Activated CD4-positive, alpha-beta T cell treated with anti-CD3 and anti-CD28 coated beads for 48 hours (primary cell): ENCODE measurements around the gene DOK7.

ENCODE experiments used
- DNase-seq: peaks from one replicate; pipeline ENCODE4 v3.0.0-alpha.2; 2020

The DOK7 gene

GRCh38 chr4:3492741-3493719 lies 29.9 kb downstream of the DOK7 start:
- no peak for DNase-seq

GRCh38 chr4:3493720-3494461 lies 30.8 kb downstream of the DOK7 start:
- DNase-seq = no peak

- DNase-seq = no peak
Measured at GRCh38 chr4:3494462-3494871, 31.4 kb downstream of the DOK7 start.

- DNase-seq = no peak
Measured at GRCh38 chr4:3495204-3495975, 32.3 kb downstream of the DOK7 start.

GRCh38 chr4:3496021-3496420 lies 32.9 kb downstream of the DOK7 start:
- no peak for DNase-seq

- DNase-seq = no peak
Measured at GRCh38 chr4:3497095-3497494, 34.0 kb downstream of the DOK7 start.

- no peak for DNase-seq
Measured at GRCh38 chr4:3497523-3498389, 34.6 kb downstream of the DOK7 start.

- DNase-seq = no peak
Measured at GRCh38 chr4:3498407-3498806, 35.3 kb downstream of the DOK7 start.

- DNase-seq = no peak
Measured at GRCh38 chr4:3498901-3499510, 35.9 kb downstream of the DOK7 start.

GRCh38 chr4:3499710-3500109 lies 36.6 kb downstream of the DOK7 start:
- no peak for DNase-seq

GRCh38 chr4:3500111-3500510 lies 37.0 kb downstream of the DOK7 start:
- no peak for DNase-seq

GRCh38 chr4:3500634-3501101 lies 37.6 kb downstream of the DOK7 start:
- no peak for DNase-seq

GRCh38 chr4:3501126-3501824 lies 38.2 kb downstream of the DOK7 start:
- no peak for DNase-seq

- DNase-seq = no peak
Measured at GRCh38 chr4:3501825-3502425, 38.8 kb downstream of the DOK7 start.

GRCh38 chr4:3502941-3503936 lies 40.1 kb downstream of the DOK7 start:
- DNase-seq = no peak

- DNase-seq = no peak
Measured at GRCh38 chr4:3505231-3505630, 42.1 kb downstream of the DOK7 start.

GRCh38 chr4:3508542-3508941 lies 45.4 kb downstream of the DOK7 start:
- no peak for DNase-seq

GRCh38 chr4:3510481-3510880 lies 47.4 kb downstream of the DOK7 start:
- DNase-seq = no peak

GRCh38 chr4:3511187-3511586 lies 48.1 kb downstream of the DOK7 start:
- DNase-seq = no peak
